Activated CD8-positive, alpha-beta T cell treated with anti-CD3 and anti-CD28 coated beads for 36 hours (primary cell): Measurements from ENCODE around the gene RUVBL1. TPM values are rescaled to one million over a fixed set of nuclear protein-coding genes. Genes with fewer than 3 reads are reported as not detected.

Experiments used
- ATAC-seq: fragments of 200-7000 bp; cut with Tn5 transposase; one replicate; pipeline ENCODE4 v1.10.0; 2021; ENCODE audit warnings: mild to moderate bottlenecking, moderate library complexity
- CTCF ChIA-PET: fragments of 350-600 bp; sonication (Branson Sonifier 250); formaldehyde crosslinking; loops from one replicate; lab custom pipeline; 2021; ENCODE audit warnings: antibody characterized with exemption; lab: Charles Lee
- POLR2A ChIA-PET: fragments of 350-600 bp; sonication (Branson Sonifier 250); formaldehyde crosslinking; loops from one replicate; lab custom pipeline; 2021; ENCODE audit warnings: antibody characterized with exemption; lab: Charles Lee
- DNase-seq: peaks from one replicate; pipeline ENCODE4 v3.0.0-alpha.2; 2020
- H3K27ac Mint-ChIP-seq: one replicate; pipeline ENCODE4 v1.8.0; 2021; ENCODE audit warnings: mild to moderate bottlenecking, mixed read lengths
- H3K27me3 Mint-ChIP-seq: one replicate; pipeline ENCODE4 v1.8.0; 2021; ENCODE audit warnings: mixed read lengths
- H3K36me3 Mint-ChIP-seq: one replicate; pipeline ENCODE4 v1.8.0; 2021; ENCODE audit warnings: low read depth, mixed read lengths
- H3K4me1 Mint-ChIP-seq: one replicate; pipeline ENCODE4 v1.8.0; 2021; ENCODE audit warnings: low read depth, mixed read lengths
- H3K4me3 Mint-ChIP-seq: one replicate; pipeline ENCODE4 v1.8.0; 2021; ENCODE audit warnings: mild to moderate bottlenecking, moderate library complexity, mixed read lengths
- H3K9me3 Mint-ChIP-seq: one replicate; pipeline ENCODE4 v1.8.0; 2021; ENCODE audit warnings: mixed read lengths
- intact Hi-C: fragments of 100-400 bp; cut with micrococcal nuclease; formaldehyde crosslinking; loops from one replicate; pipeline ENCODE4 v1.10.0; 2022
- total RNA-seq, 2 experiments: library from RNA; stranded (reverse); gene quantifications; one replicate each; pipeline ENCODE4 v1.2.3, GENCODE V29; 2021
- TF ChIP-seq, protein P1 (sequence below): fragments of 200-600 bp; IDR thresholded peaks from one replicate; pipeline ENCODE4 v1.8.0; 2022; ENCODE audit warnings: antibody characterized with exemption, mild to moderate bottlenecking

The RUVBL1 gene
- total RNA-seq, 2 experiments from 2014 or later = 99.0 to 99.5 TPM

DNA sequence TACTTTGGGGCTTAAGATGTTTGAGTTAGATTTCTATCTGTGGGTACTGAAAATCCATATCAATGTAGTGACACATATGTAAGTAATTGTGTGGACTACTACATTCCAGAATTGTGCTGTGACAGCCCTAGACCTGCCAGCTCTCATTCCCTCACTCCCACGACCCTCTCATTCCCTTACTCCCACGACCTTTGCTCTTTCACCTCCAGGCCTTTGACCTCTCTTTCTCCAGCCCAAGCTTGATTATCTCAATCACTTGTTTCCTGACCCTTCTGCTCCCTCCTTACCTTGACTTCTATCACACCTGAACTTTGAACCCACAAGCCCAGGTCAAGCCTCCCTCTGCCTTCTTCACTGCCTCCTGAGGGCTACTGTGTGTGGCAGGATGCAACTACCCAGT lies 3.6 kb upstream of the RUVBL1 start:
- no peaks in the 10 kb centered on the region for H3K9me3 Mint-ChIP-seq
- DNase-seq (no peak), ATAC-seq (no peak)
- H3K27ac Mint-ChIP-seq = no peak overlapping the region
- intact Hi-C loops = no loop called here
- no peak overlapping the region for H3K4me3 Mint-ChIP-seq
- no peaks in the 10 kb centered on the region for H3K27me3 Mint-ChIP-seq
- CTCF ChIA-PET = interaction anchor here (5.8 kb wide), 1 partner anchor 32 kb away, joined by 23 read pairs; no protein-coding TSS in a partner anchor
- TF ChIP-seq, protein P1, sequence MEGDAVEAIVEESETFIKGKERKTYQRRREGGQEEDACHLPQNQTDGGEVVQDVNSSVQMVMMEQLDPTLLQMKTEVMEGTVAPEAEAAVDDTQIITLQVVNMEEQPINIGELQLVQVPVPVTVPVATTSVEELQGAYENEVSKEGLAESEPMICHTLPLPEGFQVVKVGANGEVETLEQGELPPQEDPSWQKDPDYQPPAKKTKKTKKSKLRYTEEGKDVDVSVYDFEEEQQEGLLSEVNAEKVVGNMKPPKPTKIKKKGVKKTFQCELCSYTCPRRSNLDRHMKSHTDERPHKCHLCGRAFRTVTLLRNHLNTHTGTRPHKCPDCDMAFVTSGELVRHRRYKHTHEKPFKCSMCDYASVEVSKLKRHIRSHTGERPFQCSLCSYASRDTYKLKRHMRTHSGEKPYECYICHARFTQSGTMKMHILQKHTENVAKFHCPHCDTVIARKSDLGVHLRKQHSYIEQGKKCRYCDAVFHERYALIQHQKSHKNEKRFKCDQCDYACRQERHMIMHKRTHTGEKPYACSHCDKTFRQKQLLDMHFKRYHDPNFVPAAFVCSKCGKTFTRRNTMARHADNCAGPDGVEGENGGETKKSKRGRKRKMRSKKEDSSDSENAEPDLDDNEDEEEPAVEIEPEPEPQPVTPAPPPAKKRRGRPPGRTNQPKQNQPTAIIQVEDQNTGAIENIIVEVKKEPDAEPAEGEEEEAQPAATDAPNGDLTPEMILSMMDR = no peak
- POLR2A ChIA-PET = no interaction called here
- H3K36me3 Mint-ChIP-seq = peaks cover 9% of the 10 kb centered on the region
- H3K4me1 Mint-ChIP-seq = peaks cover 13% of the 10 kb centered on the region

DNA sequence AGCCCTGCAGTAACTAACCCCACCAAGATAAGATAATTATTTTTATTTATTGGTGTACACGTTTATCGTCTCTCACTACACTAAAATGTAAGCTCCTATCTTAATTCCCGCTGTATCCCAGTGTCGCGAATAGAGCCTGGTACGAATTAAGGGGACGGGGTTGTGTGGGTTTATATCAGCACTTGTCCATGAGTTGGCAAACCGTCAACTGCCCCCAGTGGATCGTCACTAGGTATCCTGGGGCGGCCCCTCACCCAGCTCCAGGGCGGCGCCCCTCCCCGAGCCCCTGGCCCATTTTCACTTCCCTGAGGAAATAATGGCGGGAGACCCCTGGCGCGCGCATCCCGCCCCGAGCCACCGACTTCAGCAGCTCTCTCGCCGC lies 465 bp downstream of the RUVBL1 start:
- Mint-ChIP-seq H3K9me3 (no peaks in the 10 kb centered on the region), H3K36me3 (peaks cover 31% of the 10 kb centered on the region)
- ATAC-seq = no peak

DNA sequence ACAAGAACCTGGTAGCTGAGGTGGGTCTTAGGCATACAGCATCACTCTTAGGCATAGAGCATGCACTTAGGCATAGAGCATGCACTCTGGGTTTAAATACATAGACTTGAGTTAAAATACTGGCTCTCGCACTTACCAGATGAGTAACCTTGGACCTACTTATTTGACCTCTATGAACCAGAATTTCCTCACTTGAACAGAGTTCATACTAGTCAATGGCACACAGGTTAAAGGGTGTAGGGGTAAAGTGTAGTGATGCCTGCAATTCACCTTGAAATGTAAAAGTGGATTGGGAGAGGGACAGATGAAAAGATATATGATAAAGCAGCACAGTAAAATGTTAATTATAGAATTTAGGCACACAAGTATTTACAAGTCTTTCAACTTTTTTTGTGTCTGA lies 1.6 kb downstream of the RUVBL1 start:
- H3K4me1 Mint-ChIP-seq = peaks cover 33% of the 10 kb centered on the region
- no peak for DNase-seq
- TF ChIP-seq, protein P1 = no peak
- peak overlapping the region; percentile 94 for H3K27ac Mint-ChIP-seq
- no peak for ATAC-seq
- intact Hi-C loops = no loop called here
- H3K27me3 Mint-ChIP-seq = no peaks in the 10 kb centered on the region
- ChIA-PET POLR2A (interaction anchor here (1.6 to 2.6 kb wide), 2 partner anchors 9 to 12 kb away, joined by 4 to 30 read pairs; no protein-coding TSS in a partner anchor), CTCF (interaction anchor here (0.6 to 1.7 kb wide), 2 partner anchors 23 to 525 kb away, joined by 3 to 8 read pairs; no protein-coding TSS in a partner anchor)
- H3K4me3 Mint-ChIP-seq = peak overlapping the region; percentile 99
- H3K36me3 Mint-ChIP-seq = peaks cover 40% of the 10 kb centered on the region
- no peaks in the 10 kb centered on the region for H3K9me3 Mint-ChIP-seq

More for the DNA sequence above, 465 bp downstream of the RUVBL1 start:
- CTCF ChIA-PET = interaction anchor here (1.3 to 2.6 kb wide), 6 partner anchors 10 to 548 kb away, joined by 3 to 16 read pairs (median 8); no protein-coding TSS in a partner anchor
- no peak for DNase-seq
- POLR2A ChIA-PET = interaction anchor here (0.5 to 2.6 kb wide), 8 partner anchors 10 to 847 kb away, joined by 3 to 30 read pairs (median 4); partner anchors contain the start of gene EEFSEC
- intact Hi-C loops = no loop called here
- H3K27ac Mint-ChIP-seq = peak overlapping the region; percentile 94
- TF ChIP-seq, protein P1 = no peak
- H3K4me1 Mint-ChIP-seq = peaks cover 28% of the 10 kb centered on the region
- peak overlapping the region; percentile 99 for H3K4me3 Mint-ChIP-seq
- no peaks in the 10 kb centered on the region for H3K27me3 Mint-ChIP-seq

DNA sequence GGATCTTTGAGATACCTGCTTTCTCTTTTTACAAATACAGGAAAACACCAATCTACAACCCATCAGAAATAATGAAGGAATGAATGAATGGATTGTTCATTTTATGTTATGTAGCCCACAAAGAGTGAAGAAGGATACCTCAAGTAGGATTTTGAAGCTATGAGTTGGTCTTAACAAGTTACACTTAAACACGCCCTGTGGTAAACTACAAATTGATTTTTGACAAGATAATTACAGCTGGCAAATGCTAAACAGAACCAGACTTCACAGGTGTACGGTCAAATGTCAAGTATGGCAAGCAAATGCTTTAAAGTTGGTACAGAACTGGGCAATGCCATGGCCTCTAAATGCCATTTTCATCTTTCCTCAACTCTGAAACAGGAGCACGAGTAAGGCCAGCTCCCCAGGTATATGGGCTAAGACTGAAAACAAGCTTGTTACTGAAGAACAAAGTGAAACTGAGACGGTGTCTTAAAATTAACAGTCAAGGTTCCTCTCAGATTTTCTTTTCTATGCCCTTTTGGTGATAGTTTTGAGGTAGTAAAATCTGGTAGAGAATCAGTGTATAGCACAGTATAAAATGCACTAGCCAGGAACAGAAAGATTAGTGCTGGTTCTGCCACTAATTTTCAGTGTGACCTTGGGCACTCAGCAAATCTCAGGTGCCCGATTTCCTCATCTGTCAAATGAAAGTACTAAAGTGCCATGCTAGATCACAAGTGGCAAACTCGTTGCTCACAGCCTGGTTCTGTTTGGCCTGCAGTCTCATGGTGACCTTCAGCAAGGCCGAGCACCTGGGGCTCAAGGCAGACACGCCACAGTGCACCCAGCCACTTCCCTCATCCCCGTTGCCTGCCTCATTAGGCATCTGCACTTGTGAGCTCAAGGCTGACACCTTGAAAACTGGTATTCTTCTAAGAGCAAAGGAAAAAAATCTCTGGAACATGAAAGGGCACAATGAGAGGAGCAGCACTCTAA lies 9.5 kb downstream of the RUVBL1 start:
- TF ChIP-seq, protein P1 = no peak
- Mint-ChIP-seq H3K36me3 (peaks cover 71% of the 10 kb centered on the region), H3K27ac (peak overlapping the region; percentile 86), H3K4me1 (peaks cover 56% of the 10 kb centered on the region), H3K4me3 (peak overlapping the region; percentile 44), H3K27me3 (no peaks in the 10 kb centered on the region), H3K9me3 (no peaks in the 10 kb centered on the region)
- no peak for ATAC-seq
- POLR2A ChIA-PET = interaction anchor here (0.9 to 3.9 kb wide), 2 partner anchors 9 to 38 kb away, joined by 3 to 30 read pairs; partner anchors contain the start of gene RUVBL1
- DNase-seq = no peak
- intact Hi-C loops = no loop called here
- CTCF ChIA-PET = interaction anchor here (1.6 kb wide), 1 partner anchor 19 kb away, joined by 6 read pairs; no protein-coding TSS in a partner anchor
